ENCODE data around the gene SASH1. TPM values are rescaled to one million over a fixed set of nuclear protein-coding genes. Genes with fewer than 3 reads are reported as not detected.
A peak's percentile ranks its signal among the peaks of the same experiment; 100 is the strongest.

SASH1 gene
- total and polyA plus RNA-seq, 7 donors: 3.2 to 101 (median 40.5) TPM

GRCh38 chr6:148459238-148459637, 116.6 kb downstream of the SASH1 start:
- TF ChIP-seq CTCF (IDR thresholded peaks at IDR 0.05) (no peak), EP300 (IDR thresholded peaks at IDR 0.05) (no peak), POLR2A (IDR thresholded peaks at IDR 0.05) (no peak), POLR2AphosphoS5 (IDR thresholded peaks at IDR 0.05) (no peak)
- intact Hi-C loops (cut with DNase I): loop anchor here (5.0 kb wide), 1 partner anchor 272 kb away; no protein-coding TSS in a partner anchor
- DNase-seq: no peak
- H3K9me3 ChIP-seq: no peaks in the 10 kb centered on the region
- no peaks in the 10 kb centered on the region for H3K36me3 ChIP-seq
- WGBS, 2 donors: 87 to 91% methylated on average over 4 of the region's 4 CpGs
- H3K27ac ChIP-seq: no peak overlapping the region
- no peaks in the 10 kb centered on the region for H3K27me3 ChIP-seq
- no peak overlapping the region for H3K4me3 ChIP-seq
- peaks cover 0 to 31% (median 21%) of the 10 kb centered on the region in 4 donors for H3K4me1 ChIP-seq

- Histone ChIP-seq H3K36me3 (no peaks in the 10 kb centered on the region), H3K4me3 (no peak overlapping the region), H3K9me3 (no peaks in the 10 kb centered on the region), H3K27ac (peak overlapping the region in 1 of 4 donors; percentile 47), H3K4me1 (peaks cover 0 to 40% (median 28%) of the 10 kb centered on the region in 4 donors), H3K27me3 (no peaks in the 10 kb centered on the region)
- no peak for DNase-seq
- TF ChIP-seq EP300 (IDR thresholded peaks at IDR 0.05) (no peak), POLR2AphosphoS5 (IDR thresholded peaks at IDR 0.05) (no peak), POLR2A (IDR thresholded peaks at IDR 0.05) (no peak), CTCF (IDR thresholded peaks at IDR 0.05) (no peak)
- WGBS, 2 donors: 93 to 97% methylated on average over 6 of the region's 6 CpGs
- intact Hi-C loops (cut with DNase I): no loop called here
Observed at GRCh38 chr6:148460876-148461646, 118.4 kb downstream of the SASH1 start.

GRCh38 chr6:148461986-148462577, 119.4 kb downstream of the SASH1 start:
- Histone ChIP-seq H3K4me3 (no peak overlapping the region), H3K27ac (peak overlapping the region in 2 of 4 donors; percentile 30 to 47), H3K36me3 (no peaks in the 10 kb centered on the region), H3K4me1 (peaks cover 0 to 40% (median 28%) of the 10 kb centered on the region in 4 donors), H3K27me3 (no peaks in the 10 kb centered on the region), H3K9me3 (no peaks in the 10 kb centered on the region)
- TF ChIP-seq POLR2AphosphoS5 (IDR thresholded peaks at IDR 0.05): no peak
- TF ChIP-seq POLR2A (IDR thresholded peaks at IDR 0.05): no peak
- no peak for TF ChIP-seq EP300 (IDR thresholded peaks at IDR 0.05)
- TF ChIP-seq CTCF (IDR thresholded peaks at IDR 0.05): no peak
- intact Hi-C loops (cut with DNase I): no loop called here
- WGBS, 2 donors: 72 to 81% methylated on average over 2 of the region's 2 CpGs
- DNase-seq: no peak

GRCh38 chr6:148463671-148464070, 121.0 kb downstream of the SASH1 start:
- intact Hi-C loops (cut with DNase I): loop anchor here (2.0 kb wide), 2 partner anchors 121 to 287 kb away; partner anchors contain the start of gene SASH1
- no peaks in the 10 kb centered on the region for H3K27me3 ChIP-seq
- H3K4me1 ChIP-seq: peaks cover 0 to 40% (median 28%) of the 10 kb centered on the region in 4 donors
- TF ChIP-seq EP300 (IDR thresholded peaks at IDR 0.05) (no peak), POLR2A (IDR thresholded peaks at IDR 0.05) (no peak), CTCF (IDR thresholded peaks at IDR 0.05) (no peak), POLR2AphosphoS5 (IDR thresholded peaks at IDR 0.05) (no peak)
- no peak overlapping the region for H3K27ac ChIP-seq
- no peak for DNase-seq
- WGBS, 2 donors: 86% methylated on average over 2 of the region's 2 CpGs
- no peaks in the 10 kb centered on the region for H3K36me3 ChIP-seq
- H3K4me3 ChIP-seq: no peak overlapping the region
- no peaks in the 10 kb centered on the region for H3K9me3 ChIP-seq

All from sigmoid colon (tissue), 7 donors.